GM19351 (cell line): ENCODE results near the gene RER1.

Source experiments
- ATAC-seq: cut with Tn5 transposase; IDR thresholded peaks from one replicate; pipeline ENCODE4 v1.9.1; 2021; ENCODE audit warnings: mild to moderate bottlenecking, moderate library complexity; ENCODE audit not compliant: unreplicated experiment

RER1 gene

GRCh38 chr1:2353551-2354438 lies 37.8 kb upstream of the RER1 start:
- no peak for ATAC-seq

- ATAC-seq: no peak
Measured at GRCh38 chr1:2354511-2355372, 36.9 kb upstream of the RER1 start.

GRCh38 chr1:2355373-2356261 lies 36.0 kb upstream of the RER1 start:
- ATAC-seq: no peak

GRCh38 chr1:2356401-2356800 lies 35.2 kb upstream of the RER1 start:
- no peak for ATAC-seq

- no peak for ATAC-seq
Measured at GRCh38 chr1:2356911-2357845, 34.5 kb upstream of the RER1 start.

- no peak for ATAC-seq
Measured at GRCh38 chr1:2358072-2358471, 33.6 kb upstream of the RER1 start.

- ATAC-seq: no peak
Measured at GRCh38 chr1:2358651-2359640, 32.7 kb upstream of the RER1 start.

- ATAC-seq: no peak
Measured at GRCh38 chr1:2360588-2361364, 30.9 kb upstream of the RER1 start.

- no peak for ATAC-seq
Measured at GRCh38 chr1:2363847-2364513, 27.7 kb upstream of the RER1 start.

GRCh38 chr1:2368053-2368744 lies 23.4 kb upstream of the RER1 start:
- no peak for ATAC-seq

- ATAC-seq: no peak
Measured at GRCh38 chr1:2372551-2373490, 18.8 kb upstream of the RER1 start.

- no peak for ATAC-seq
Measured at GRCh38 chr1:2373551-2374251, 17.9 kb upstream of the RER1 start.

- no peak for ATAC-seq
Measured at GRCh38 chr1:2374252-2375155, 17.1 kb upstream of the RER1 start.
